Prostate gland (tissue), 2 donors: ENCODE data around the gene OLFM2. TPM values are rescaled to one million over a fixed set of nuclear protein-coding genes. Genes with fewer than 3 reads are reported as not detected.
A peak's percentile ranks its signal among the peaks of the same experiment; 100 is the strongest.
"Not testable (repeated sequence)": the region's sequence is repeated elsewhere in the genome, so short reads cannot be mapped to it uniquely, and the experiment has no call there.

Experiments used
- DNase-seq: peaks from one replicate; pipeline ENCODE4 v3.0.0-alpha.2; 2019; ENCODE audit warnings: low spot score
- H3K27ac ChIP-seq, 2 donors: fragments of 200-600 bp; sonication (generic); 2 replicates each; pipeline ENCODE4 v1.5.1; 2017 to 2019
- H3K27me3 ChIP-seq: fragments of 200-600 bp; sonication (generic); replicated peaks from 2 replicates; pipeline ENCODE4 v1.5.1; 2019; ENCODE audit not compliant: insufficient read depth
- H3K36me3 ChIP-seq, 2 donors: fragments of 200-600 bp; sonication (generic); 1 replicate in 1 of 2; 2 replicates in 1 of 2; pipeline versions ENCODE4 v1.5.1 to v1.8.1; 2017 to 2019
- H3K4me1 ChIP-seq: fragments of 200-600 bp; sonication (generic); replicated peaks from 2 replicates; pipeline ENCODE4 v1.5.1; 2019
- H3K4me3 ChIP-seq, 2 donors: fragments of 200-600 bp; sonication (generic); 2 replicates each; pipeline ENCODE4 v1.5.1; 2017 to 2019
- H3K9me3 ChIP-seq: fragments of 200-600 bp; sonication (generic); 2 replicates; pipeline ENCODE4 v1.5.1; 2017
- CTCF ChIP-seq, 4 experiments: fragments of 200-600 bp in 2 of 4; fragments of 450-650 bp in 2 of 4; sonication (generic) in 2 of 4; IDR thresholded peaks; 1 replicate in 3 of 4; 2 replicates in 1 of 4; pipeline ENCODE4 v1.5.1; 2016 to 2019; ENCODE audit warnings: antibody characterized with exemption in 4 of 4, mild to moderate bottlenecking in 2 of 4, moderate library complexity in 2 of 4
- POLR2A ChIP-seq: fragments of 450-650 bp; IDR thresholded peaks from one replicate; pipeline ENCODE4 v1.6.1; 2016; ENCODE audit warnings: antibody characterized with exemption, mild to moderate bottlenecking
- POLR2AphosphoS5 ChIP-seq: sonication (generic); formaldehyde crosslinking; IDR thresholded peaks from one replicate; pipeline ENCODE4 v1.6.1; 2017; ENCODE audit warnings: antibody characterized with exemption
- WGBS: methylation state at CpG from one replicate; pipeline ENCODE4 v1.1.5; 2018; 5-methylcytosine and 5-hydroxymethylcytosine counted together
- intact Hi-C: fragments of 100-400 bp; cut with DNase I; formaldehyde crosslinking; loops from one replicate; pipeline ENCODE4 v1.14.2; 2022
- total RNA-seq, 2 donors: library from RNA; depleted of rRNA; stranded (reverse); fragments of >200 nt; gene quantifications; one replicate each; pipeline ENCODE4 v1.1.0, GENCODE V29; 2016

Gene OLFM2
- total RNA-seq, 2 donors from 2014 or later, result 10.6 to 19.5 TPM

GRCh38 chr19:9823816-9824215 is 112.5 kb downstream of the OLFM2 start:
- intact Hi-C loops, result no loop called here
- H3K27ac ChIP-seq, result no peak overlapping the region
- H3K4me1 ChIP-seq, result peaks cover 6% of the 10 kb centered on the region
- no peaks in the 10 kb centered on the region for H3K36me3 ChIP-seq
- DNase-seq, result no peak
- TF ChIP-seq CTCF (IDR thresholded peaks at IDR 0.05) (no peak), POLR2A (no peak), POLR2AphosphoS5 (no peak)
- H3K9me3 ChIP-seq, result no peaks in the 10 kb centered on the region
- H3K27me3 ChIP-seq, result no peaks in the 10 kb centered on the region
- no peak overlapping the region for H3K4me3 ChIP-seq
- 81% methylated on average over 5 of the region's 5 CpGs for WGBS

DNA sequence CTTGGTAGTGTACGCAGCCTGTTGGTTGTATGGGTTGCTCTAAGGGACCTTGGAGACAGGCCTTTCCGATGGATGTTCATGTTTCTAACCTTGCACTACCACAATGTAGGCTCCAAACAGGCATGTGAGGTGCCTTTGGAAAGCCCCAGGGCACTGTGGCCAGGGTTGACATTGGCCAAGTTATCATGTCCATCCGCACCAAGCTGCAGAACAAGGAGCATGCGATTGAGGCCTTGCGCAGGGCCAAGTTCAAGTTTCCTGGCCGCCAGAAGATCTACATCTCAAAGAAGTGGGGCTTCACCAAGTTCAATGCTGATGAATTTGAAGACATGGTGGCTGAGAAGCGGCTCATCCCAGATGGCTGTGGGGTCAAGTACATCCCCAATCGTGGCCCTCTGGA is 116.3 kb downstream of the OLFM2 start:
- H3K27me3 ChIP-seq, H3K9me3 ChIP-seq, DNase-seq, H3K36me3 ChIP-seq, intact Hi-C loops, H3K4me1 ChIP-seq: not testable (repeated sequence)
- Histone ChIP-seq H3K27ac (peak overlapping the region; percentile 92 to 98), H3K4me3 (peak overlapping the region in 1 of 2 donors; percentile 13)
- WGBS, result 94% methylated on average over 8 of the region's 8 CpGs

- no peaks in the 10 kb centered on the region for H3K27me3 ChIP-seq
- 0% methylated on average over 21 of the region's 21 CpGs for WGBS
- no peaks in the 10 kb centered on the region for H3K36me3 ChIP-seq
- DNase-seq, result no peak
- TF ChIP-seq POLR2AphosphoS5 (no peak), POLR2A (peak; percentile 29)
- H3K4me3 ChIP-seq, result peak overlapping the region; percentile 13 to 58
- peak overlapping the region; percentile 92 to 98 for H3K27ac ChIP-seq
- H3K9me3 ChIP-seq, result no peaks in the 10 kb centered on the region
- intact Hi-C loops, result loop anchor here (2.0 kb wide), 1 partner anchor 29 kb away; no protein-coding TSS in a partner anchor
- peaks cover 7% of the 10 kb centered on the region for H3K4me1 ChIP-seq
Observed at GRCh38 chr19:9819596-9819909, 116.8 kb downstream of the OLFM2 start.

- TF ChIP-seq POLR2A (peak; percentile 91), POLR2AphosphoS5 (peak; percentile 56), CTCF (IDR thresholded peaks at IDR 0.05) (peak in 1 of 4 experiments; percentile 6)
- Histone ChIP-seq H3K27ac (peak within 1 kb of the TSS; percentile 92 to 98), H3K36me3 (no peaks in the 10 kb centered on the region), H3K9me3 (no peaks in the 10 kb centered on the region), H3K4me3 (peak within 1 kb of the TSS; percentile 58 to 97), H3K4me1 (peaks cover 7% of the 10 kb centered on the region), H3K27me3 (no peaks in the 10 kb centered on the region)
- intact Hi-C loops, result loop anchor here (2.0 kb wide), 1 partner anchor 28 kb away; no protein-coding TSS in a partner anchor
- WGBS, result under 1% methylated on average over 82 of the region's 82 CpGs
- peak; percentile 100 for DNase-seq
Observed at GRCh38 chr19:9818734-9819595, 117.3 kb downstream of the OLFM2 start, which contains the start of gene FBXL12. Gene FBXL12 (minus strand): TSS chr19:9819079. CDS start chr19:9818813, 266 bp downstream.

DNA sequence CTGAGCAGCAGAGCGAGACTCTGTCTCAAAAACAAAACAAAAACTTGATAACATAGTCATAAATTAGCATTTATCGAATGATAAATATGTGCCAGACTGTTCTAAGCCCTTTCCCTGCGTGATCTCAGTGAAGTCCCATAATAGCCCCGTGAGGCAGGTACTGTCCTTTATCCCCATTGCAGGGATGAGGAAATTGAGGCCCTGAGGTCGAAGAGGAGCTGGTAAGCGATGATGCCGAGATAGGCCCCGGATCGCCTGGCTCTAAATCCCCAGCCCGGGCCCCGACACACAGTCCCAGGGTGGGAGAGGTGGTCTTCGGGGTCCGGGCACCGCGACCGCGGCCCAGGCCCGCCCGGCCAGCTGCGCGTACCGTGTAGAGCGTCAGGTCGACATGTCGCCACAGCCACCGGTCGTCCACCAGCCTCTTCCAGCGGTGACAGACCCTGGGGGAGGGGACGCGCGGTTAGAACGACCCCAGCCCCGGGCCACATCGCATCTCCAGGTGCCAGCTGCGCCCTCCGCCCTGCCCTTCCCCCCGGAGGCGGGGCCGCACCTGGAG is 118.1 kb downstream of the OLFM2 start:
- 4% methylated on average over 39 of the region's 39 CpGs for WGBS
- H3K4me3 ChIP-seq, result peak overlapping the region; percentile 58 to 97
- no peaks in the 10 kb centered on the region for H3K9me3 ChIP-seq
- TF ChIP-seq POLR2AphosphoS5 (no peak), CTCF (IDR thresholded peaks at IDR 0.05) (no peak), POLR2A (no peak)
- H3K27ac ChIP-seq, result peak overlapping the region; percentile 92 to 98
- intact Hi-C loops, result loop anchor here (2.0 kb wide), 1 partner anchor 27 kb away; no protein-coding TSS in a partner anchor
- no peaks in the 10 kb centered on the region for H3K27me3 ChIP-seq
- peaks cover 7% of the 10 kb centered on the region for H3K4me1 ChIP-seq
- H3K36me3 ChIP-seq, result no peaks in the 10 kb centered on the region
- no peak for DNase-seq
